ENCODE results near the gene FNDC3B.

The FNDC3B gene

GRCh38 chr3:172202797-172203196 lies 163.4 kb downstream of the FNDC3B start:
- Histone ChIP-seq H3K9me3 (ENCODE audit: insufficient read depth, low read length) (peaks cover 3% of the 10 kb centered on the region; the same call in 1 of the 2 replicates), H3K4me1 (ENCODE audit: low read length) (no peaks in the 10 kb centered on the region), H2AFZ (ENCODE audit: low read depth, low read length) (no peak overlapping the region), H3K4me2 (ENCODE audit: low read length) (no peak overlapping the region), H3K9ac (ENCODE audit: low read length) (no peak overlapping the region), H3K27me3 (ENCODE audit: low read depth, low read length) (no peaks in the 10 kb centered on the region), H3K4me3 (ENCODE audit: low read length) (no peak overlapping the region), H3K79me2 (ENCODE audit: low read length) (no peaks in the 10 kb centered on the region), H4K20me1 (ENCODE audit: insufficient read depth, low read length) (no peaks in the 10 kb centered on the region), H3K27ac (ENCODE audit: low read length) (no peak overlapping the region), H3K36me3 (replicated peaks; ENCODE audit: low read depth, low read length) (no peaks in the 10 kb centered on the region)
- TF ChIP-seq EZH2phosphoT487 (IDR thresholded peaks at IDR 0.05; ENCODE audit: low read depth) = no peak
- TF ChIP-seq CTCF (IDR thresholded peaks at IDR 0.05; ENCODE audit: low read depth, low read length) = no peak

GRCh38 chr3:172203522-172204258 lies 164.3 kb downstream of the FNDC3B start:
- TF ChIP-seq EZH2phosphoT487 (IDR thresholded peaks at IDR 0.05; ENCODE audit: low read depth) (no peak), CTCF (IDR thresholded peaks at IDR 0.05; ENCODE audit: low read depth, low read length) (no peak)
- no peaks in the 10 kb centered on the region for H3K4me1 ChIP-seq (ENCODE audit: low read length)
- no peaks in the 10 kb centered on the region for H4K20me1 ChIP-seq (ENCODE audit: insufficient read depth, low read length)
- no peak overlapping the region for H3K9ac ChIP-seq (ENCODE audit: low read length)
- no peak overlapping the region for H2AFZ ChIP-seq (ENCODE audit: low read depth, low read length)
- H3K9me3 ChIP-seq (ENCODE audit: insufficient read depth, low read length) = peaks cover 3% of the 10 kb centered on the region; the same call in 1 of the 2 replicates
- no peaks in the 10 kb centered on the region for H3K79me2 ChIP-seq (ENCODE audit: low read length)
- no peak overlapping the region for H3K4me2 ChIP-seq (ENCODE audit: low read length)
- H3K36me3 ChIP-seq (replicated peaks; ENCODE audit: low read depth, low read length) = no peaks in the 10 kb centered on the region
- no peak overlapping the region for H3K4me3 ChIP-seq (ENCODE audit: low read length)
- no peaks in the 10 kb centered on the region for H3K27me3 ChIP-seq (ENCODE audit: low read depth, low read length)
- no peak overlapping the region for H3K27ac ChIP-seq (ENCODE audit: low read length)

GRCh38 chr3:172204716-172205115 lies 165.3 kb downstream of the FNDC3B start:
- H3K4me3 ChIP-seq (ENCODE audit: low read length) = no peak overlapping the region
- no peak overlapping the region for H3K9ac ChIP-seq (ENCODE audit: low read length)
- no peaks in the 10 kb centered on the region for H3K36me3 ChIP-seq (replicated peaks; ENCODE audit: low read depth, low read length)
- peaks cover 3% of the 10 kb centered on the region; the same call in 1 of the 2 replicates for H3K9me3 ChIP-seq (ENCODE audit: insufficient read depth, low read length)
- TF ChIP-seq EZH2phosphoT487 (IDR thresholded peaks at IDR 0.05; ENCODE audit: low read depth) (no peak), CTCF (IDR thresholded peaks at IDR 0.05; ENCODE audit: low read depth, low read length) (no peak)
- no peaks in the 10 kb centered on the region for H3K79me2 ChIP-seq (ENCODE audit: low read length)
- no peaks in the 10 kb centered on the region for H3K4me1 ChIP-seq (ENCODE audit: low read length)
- H3K4me2 ChIP-seq (ENCODE audit: low read length) = no peak overlapping the region
- H4K20me1 ChIP-seq (ENCODE audit: insufficient read depth, low read length) = no peaks in the 10 kb centered on the region
- H2AFZ ChIP-seq (ENCODE audit: low read depth, low read length) = no peak overlapping the region
- no peak overlapping the region for H3K27ac ChIP-seq (ENCODE audit: low read length)
- H3K27me3 ChIP-seq (ENCODE audit: low read depth, low read length) = no peaks in the 10 kb centered on the region

- no peak for TF ChIP-seq EZH2phosphoT487 (IDR thresholded peaks at IDR 0.05; ENCODE audit: low read depth)
- no peak overlapping the region for H3K9ac ChIP-seq (ENCODE audit: low read length)
- H4K20me1 ChIP-seq (ENCODE audit: insufficient read depth, low read length) = no peaks in the 10 kb centered on the region
- H3K9me3 ChIP-seq (ENCODE audit: insufficient read depth, low read length) = peaks cover 3% of the 10 kb centered on the region; the same call in 1 of the 2 replicates
- no peak overlapping the region for H3K4me2 ChIP-seq (ENCODE audit: low read length)
- no peaks in the 10 kb centered on the region for H3K36me3 ChIP-seq (replicated peaks; ENCODE audit: low read depth, low read length)
- H2AFZ ChIP-seq (ENCODE audit: low read depth, low read length) = no peak overlapping the region
- no peak overlapping the region for H3K4me3 ChIP-seq (ENCODE audit: low read length)
- H3K79me2 ChIP-seq (ENCODE audit: low read length) = no peaks in the 10 kb centered on the region
- no peak overlapping the region for H3K27ac ChIP-seq (ENCODE audit: low read length)
- H3K4me1 ChIP-seq (ENCODE audit: low read length) = no peaks in the 10 kb centered on the region
- no peaks in the 10 kb centered on the region for H3K27me3 ChIP-seq (ENCODE audit: low read depth, low read length)
Measured at GRCh38 chr3:172208586-172209332, 169.4 kb downstream of the FNDC3B start.

Measured in OCI-LY3 (cell line).